ENCODE measurements around the gene TLX2. TPM values are rescaled to one million over a fixed set of nuclear protein-coding genes. Genes with fewer than 3 reads are reported as not detected.

The TLX2 gene
- total and polyA plus RNA-seq, 2 of the 8 experiments (the other 6 are each of a cell fraction or from before 2014, with no cell fraction given): 0.06 to 0.17 TPM

DNA sequence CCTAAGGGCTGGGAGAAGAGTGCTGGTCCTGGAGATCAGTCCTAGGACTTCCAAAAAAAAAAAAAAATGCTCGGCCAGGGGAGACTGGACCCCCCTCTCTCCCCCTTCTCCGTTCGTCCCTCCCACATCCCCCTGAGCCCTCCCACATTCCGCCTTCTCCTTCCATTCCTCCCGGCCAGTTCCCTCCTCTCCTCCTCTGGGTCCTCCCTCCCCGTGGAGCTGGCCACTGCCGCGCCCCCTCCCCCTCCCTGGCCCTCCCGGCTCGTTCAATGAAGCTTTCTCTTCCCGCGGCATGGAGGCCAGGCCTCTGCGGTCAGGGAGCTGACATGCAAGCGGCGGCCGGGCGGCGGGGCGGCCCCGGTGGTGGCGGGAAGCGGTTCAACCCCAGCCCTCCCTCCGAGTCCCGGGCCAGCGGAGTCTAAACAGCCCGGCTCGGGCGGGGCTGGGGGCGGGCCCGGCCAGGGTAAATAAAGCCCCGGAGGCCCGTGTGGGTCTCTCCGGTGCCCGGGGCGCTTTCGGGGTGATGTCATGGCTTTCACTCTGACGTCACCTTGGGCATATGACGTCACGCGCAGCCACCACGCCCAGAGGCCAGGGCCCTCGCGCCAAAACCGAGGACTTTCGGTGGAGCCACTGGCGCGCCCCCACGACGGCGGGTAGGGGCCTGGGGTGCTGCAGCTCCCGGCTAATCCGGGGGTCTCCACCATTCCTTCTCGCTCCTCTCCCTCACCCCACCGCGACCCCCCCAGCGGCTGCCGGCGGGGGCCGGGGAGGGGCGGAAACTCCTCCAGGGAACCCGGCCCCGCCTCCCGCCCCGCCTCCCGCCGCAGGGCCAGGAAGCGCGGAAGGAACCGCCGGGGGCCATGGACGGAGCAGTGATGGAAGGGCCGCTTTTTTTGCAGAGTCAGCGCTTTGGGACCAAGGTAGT lies 39.9 kb downstream of the TLX2 start, which contains the start of the genes DOK1 and LOXL3 (continued):
- TF ChIP-seq BRCA1 (IDR thresholded peaks at IDR 0.05; ENCODE audit: low read depth, low read length) (no peak; the same call in 1 of the 2 replicates), RXRA (IDR thresholded peaks at IDR 0.05; ENCODE audit: insufficient read depth, low read depth, low read length) (no peak), SAP30 (IDR thresholded peaks at IDR 0.05; ENCODE audit: insufficient read depth, insufficient replicate concordance, low read length) (no peak), BCL11A (IDR thresholded peaks at IDR 0.05; ENCODE audit: low read depth in 2 of 2, low read length in 2 of 2) (no peak), SUZ12 (IDR thresholded peaks at IDR 0.05; ENCODE audit: low read length) (no peak), SP2 (IDR thresholded peaks at IDR 0.05; ENCODE audit: low read length) (no peak), KDM1A (IDR thresholded peaks at IDR 0.05; ENCODE audit: borderline replicate concordance, low read length) (peak; percentile 53; the same call in 1 of the 2 replicates), BACH1 (IDR thresholded peaks at IDR 0.05; ENCODE audit: low read length) (no peak; the same call in 1 of the 2 replicates), RAD21 (IDR thresholded peaks at IDR 0.05 in 1 of 2, conservative IDR thresholded peaks at IDR 0.05 in 1 of 2; ENCODE audit: low read depth in 2 of 2, low read length in 2 of 2) (no peak), MAFK (IDR thresholded peaks at IDR 0.05; ENCODE audit: low read depth, low read length) (peak; percentile 97), POU5F1 (IDR thresholded peaks at IDR 0.05; ENCODE audit: low read depth, low read length) (no peak), SIRT6 (IDR thresholded peaks at IDR 0.05; ENCODE audit: low read length) (no peak), EGR1 (IDR thresholded peaks at IDR 0.05; ENCODE audit: borderline replicate concordance, low read depth, low read length) (no peak), NANOG (IDR thresholded peaks at IDR 0.05; ENCODE audit: insufficient read depth, low read depth, low read length, poor library complexity, severe bottlenecking) (no peak), TEAD4 (IDR thresholded peaks at IDR 0.05; ENCODE audit: low read depth, low read length) (peak; percentile 73), CEBPB (IDR thresholded peaks at IDR 0.05; ENCODE audit: low read depth, low read length) (no peak), CHD2 (IDR thresholded peaks at IDR 0.05; ENCODE audit: low read length) (no peak), TAF1 (IDR thresholded peaks at IDR 0.05; ENCODE audit: low read depth, low read length) (peak; percentile 28), POLR2A (IDR thresholded peaks at IDR 0.05; ENCODE audit: control extremely low read depth in 1 of 2, low read depth in 2 of 2, low read length in 2 of 2) (no peak; a peak in 1 of 3 replicates), RFX5 (IDR thresholded peaks at IDR 0.05; ENCODE audit: borderline replicate concordance, low read depth, low read length) (no peak), SRF (IDR thresholded peaks at IDR 0.05; ENCODE audit: low read depth, low read length) (no peak), SIX5 (IDR thresholded peaks at IDR 0.05; ENCODE audit: low read depth, low read length) (no peak), HDAC6 (IDR thresholded peaks at IDR 0.05; ENCODE audit: low read depth, low read length) (no peak)
- TF ChIP-seq, protein P1, sequence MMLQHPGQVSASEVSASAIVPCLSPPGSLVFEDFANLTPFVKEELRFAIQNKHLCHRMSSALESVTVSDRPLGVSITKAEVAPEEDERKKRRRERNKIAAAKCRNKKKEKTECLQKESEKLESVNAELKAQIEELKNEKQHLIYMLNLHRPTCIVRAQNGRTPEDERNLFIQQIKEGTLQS (IDR thresholded peaks at IDR 0.05; ENCODE audit: insufficient read depth, low read depth, low read length): no peak

Measured in H1 (cell line).